IMR-90 (cell line): ENCODE measurements around the gene CRB1. TPM values are rescaled to one million over a fixed set of nuclear protein-coding genes. Genes with fewer than 3 reads are reported as not detected.

Experiments
- ATAC-seq: fragments of 200-7000 bp; cut with Tn5 transposase; 2 replicates; pipeline ENCODE4 v1.9.1; 2020; ENCODE audit warnings: low read depth, mild to moderate bottlenecking, moderate library complexity
- BruUV-seq: library from RNA; stranded (reverse); fragments of 400-500 nt; replicated peaks from 2 replicates; lab custom pipeline; 2021; lab: Mats Ljungman, UMichigan
- CTCF ChIA-PET: fragments of 300-600 bp; formaldehyde crosslinking; extraction: SDS; loops from one replicate; lab custom pipeline; 2021; ENCODE audit warnings: antibody characterized with exemption; lab: Yijun Ruan, JAX
- POLR2A ChIA-PET: fragments of 300-600 bp; sonication (Branson Sonifier 250); formaldehyde crosslinking; loops from one replicate; lab custom pipeline; 2022; ENCODE audit warnings: antibody characterized with exemption; ENCODE audit not compliant: unreplicated experiment; lab: Charles Lee
- DNase-seq: peaks from one replicate; pipeline ENCODE4 v3.0.0; 2013
- H2AFZ ChIP-seq: replicated peaks from 2 replicates; pipeline ENCODE3; 2013; ENCODE audit warnings: low read length, mild to moderate bottlenecking; ENCODE audit not compliant: poor library complexity
- H2AK5ac ChIP-seq: 2 replicates; pipeline ENCODE4 v1.6.1; 2013; ENCODE audit warnings: low read depth, low read length, inconsistent platforms
- H2AK9ac ChIP-seq: replicated peaks from 2 replicates; pipeline ENCODE3; 2013; ENCODE audit warnings: mild to moderate bottlenecking, low read depth, low read length, moderate library complexity; ENCODE audit not compliant: poor library complexity
- H2BK120ac ChIP-seq: 2 replicates; pipeline ENCODE4 v1.6.1; 2013; ENCODE audit warnings: low read depth, low read length, inconsistent platforms
- H2BK15ac ChIP-seq: 3 replicates; pipeline ENCODE4 v1.6.1; 2013; ENCODE audit warnings: low read depth, low read length, inconsistent platforms
- H2BK20ac ChIP-seq: 2 replicates; pipeline ENCODE4 v1.6.1; 2013; ENCODE audit warnings: low read depth, mild to moderate bottlenecking, inconsistent platforms, low read length, moderate library complexity
- H2BK5ac ChIP-seq: 2 replicates; pipeline ENCODE4 v1.6.1; 2013; ENCODE audit warnings: mild to moderate bottlenecking, low read depth, low read length, inconsistent platforms; ENCODE audit not compliant: poor library complexity, severe bottlenecking
- H3K14ac ChIP-seq: replicated peaks from 2 replicates; pipeline ENCODE4 v1.6.1; 2013; ENCODE audit warnings: low read depth, low read length, inconsistent platforms
- H3K18ac ChIP-seq: 2 replicates; pipeline ENCODE4 v1.6.1; 2013; ENCODE audit warnings: low read depth, low read length, control low read depth
- H3K23ac ChIP-seq: 2 replicates; pipeline ENCODE4 v1.6.1; 2013; ENCODE audit warnings: low read depth, low read length, inconsistent platforms
- H3K27ac ChIP-seq: 2 replicates; pipeline ENCODE4 v1.5.1; 2013; ENCODE audit warnings: mild to moderate bottlenecking, control low read depth, low read length; ENCODE audit not compliant: insufficient read depth
- H3K27me3 ChIP-seq: 2 replicates; pipeline ENCODE4 v1.6.1; 2013; ENCODE audit warnings: low read length; ENCODE audit not compliant: control insufficient read depth, insufficient read depth
- H3K36me3 ChIP-seq: 2 replicates; pipeline ENCODE4 v1.6.1; 2013; ENCODE audit warnings: low read length, mixed read lengths; ENCODE audit not compliant: control insufficient read depth, insufficient read depth
- H3K4ac ChIP-seq: 2 replicates; pipeline ENCODE4 v1.6.1; 2013; ENCODE audit warnings: low read depth, low read length, inconsistent platforms
- H3K4me1 ChIP-seq: 2 replicates; pipeline ENCODE4 v1.6.1; 2013; ENCODE audit warnings: low read length, mixed read lengths; ENCODE audit not compliant: control insufficient read depth, insufficient read depth
- H3K4me2 ChIP-seq: 2 replicates; pipeline ENCODE4 v1.6.1; 2013; ENCODE audit warnings: low read depth, mild to moderate bottlenecking, control low read depth, low read length, moderate library complexity
- H3K4me3 ChIP-seq: 2 replicates; pipeline ENCODE4 v1.5.1; 2013; ENCODE audit warnings: low read depth, mild to moderate bottlenecking, control low read depth, low read length, moderate library complexity; ENCODE audit not compliant: insufficient read depth
- H3K56ac ChIP-seq: 2 replicates; pipeline ENCODE4 v1.6.1; 2013; ENCODE audit warnings: low read length, inconsistent platforms; ENCODE audit not compliant: insufficient read depth; ENCODE audit errors: extremely low read depth
- H3K79me1 ChIP-seq, 2 experiments: 2 replicates each; pipeline ENCODE4 v1.6.1; 2013; ENCODE audit warnings: low read length in 2 of 2, inconsistent platforms in 1 of 2, low read depth in 1 of 2
- H3K9ac ChIP-seq: 2 replicates; pipeline ENCODE4 v1.6.1; 2013; ENCODE audit warnings: low read depth, low read length, control low read depth
- H3K9me1 ChIP-seq: 2 replicates; pipeline ENCODE4 v1.6.1; 2013; ENCODE audit warnings: low read length, inconsistent platforms; ENCODE audit not compliant: insufficient read depth
- H3K9me3 ChIP-seq: 2 replicates; pipeline ENCODE4 v1.6.1; 2013; ENCODE audit warnings: low read length; ENCODE audit not compliant: control insufficient read depth, insufficient read depth
- H4K20me1 ChIP-seq: 2 replicates; pipeline ENCODE4 v1.6.1; 2013; ENCODE audit warnings: low read length, inconsistent platforms; ENCODE audit not compliant: insufficient read depth
- H4K5ac ChIP-seq: 2 replicates; pipeline ENCODE4 v1.6.1; 2013; ENCODE audit warnings: mild to moderate bottlenecking, low read depth, low read length, control low read depth
- H4K8ac ChIP-seq, 2 experiments: 2 replicates each; pipeline ENCODE4 v1.6.1; 2013; ENCODE audit warnings: low read depth in 2 of 2, low read length in 2 of 2, control low read depth in 1 of 2, inconsistent platforms in 1 of 2
- H4K91ac ChIP-seq: 2 replicates; pipeline ENCODE4 v1.6.1; 2013; ENCODE audit warnings: low read depth, low read length, inconsistent platforms; ENCODE audit not compliant: insufficient read depth
- BHLHE40 ChIP-seq: fragments of 150-350 bp; IDR thresholded peaks from 2 replicates; pipeline ENCODE4 v1.6.1; 2016; ENCODE audit warnings: mild to moderate bottlenecking, low read depth, low read length
- CEBPB ChIP-seq: IDR thresholded peaks from 2 replicates; pipeline ENCODE4 v1.6.1; 2012; ENCODE audit warnings: low read depth, low read length, improper control_type of control experiment
- CHD1 ChIP-seq: IDR thresholded peaks from 2 replicates; pipeline ENCODE4 v1.6.1; 2012; ENCODE audit warnings: low read depth, low read length, improper control_type of control experiment
- FOS ChIP-seq: fragments of 150-350 bp; IDR thresholded peaks from 2 replicates; pipeline ENCODE4 v1.6.1; 2016; ENCODE audit warnings: low read depth, low read length
- MAFK ChIP-seq: IDR thresholded peaks from 2 replicates; pipeline ENCODE4 v1.6.1; 2012; ENCODE audit warnings: low read depth, low read length, improper control_type of control experiment
- MAZ ChIP-seq: IDR thresholded peaks from 2 replicates; pipeline ENCODE4 v1.6.1; 2012; ENCODE audit warnings: low read depth, mild to moderate bottlenecking, low read length, improper control_type of control experiment, moderate library complexity, borderline replicate concordance
- MXI1 ChIP-seq: IDR thresholded peaks from 2 replicates; pipeline ENCODE4 v1.6.1; 2012; ENCODE audit warnings: low read depth, mild to moderate bottlenecking, low read length, moderate library complexity, borderline replicate concordance
- NFE2L2 ChIP-seq: fragments of 150-350 bp; IDR thresholded peaks from 2 replicates; pipeline ENCODE4 v1.6.1; 2016; ENCODE audit warnings: low read depth, mild to moderate bottlenecking, low read length
- POLR2A ChIP-seq: IDR thresholded peaks from 2 replicates; pipeline ENCODE4 v1.6.1; 2012; ENCODE audit warnings: mild to moderate bottlenecking, low read depth, low read length
- RAD21 ChIP-seq: IDR thresholded peaks from 2 replicates; pipeline ENCODE4 v1.6.1; 2012; ENCODE audit warnings: low read length, improper control_type of control experiment
- RCOR1 ChIP-seq: IDR thresholded peaks from 2 replicates; pipeline ENCODE4 v1.6.1; 2012; ENCODE audit warnings: mild to moderate bottlenecking, low read length, improper control_type of control experiment; ENCODE audit not compliant: insufficient replicate concordance
- RFX5 ChIP-seq: IDR thresholded peaks from 2 replicates; pipeline ENCODE4 v1.8.0; 2012; ENCODE audit warnings: low read depth, mild to moderate bottlenecking, low read length, moderate library complexity
- SMC3 ChIP-seq: fragments of 150-350 bp; IDR thresholded peaks from 2 replicates; pipeline ENCODE4 v1.6.1; 2016; ENCODE audit warnings: low read depth, mild to moderate bottlenecking, antibody characterized with exemption, low read length, moderate library complexity
- WGBS, 2 experiments: methylation state at CpG; one replicate each; pipeline versions ENCODE4 v1.1.5 to v1.1.7; 2013; ENCODE audit warnings: missing lambda C conversion rate in 2 of 2; ENCODE audit not compliant: insufficient read length in 1 of 2; ENCODE audit errors: extremely low coverage in 2 of 2; 5-methylcytosine and 5-hydroxymethylcytosine counted together
- dilution Hi-C: fragments of 300-500 bp; cut with HindIII; formaldehyde crosslinking; loops from one replicate; pipeline ENCODE4 v1.14.3; 2018; ENCODE audit warnings: low sequenced_read_pairs; ENCODE audit not compliant: unreplicated experiment
- in situ Hi-C: fragments of 300-500 bp; cut with MboI; formaldehyde crosslinking; loops from 3 replicates; pipeline ENCODE4 v1.14.3; 2019; ENCODE audit warnings: low sequenced_read_pairs, inconsistent platforms, mixed read lengths
- intact Hi-C: fragments of 100-400 bp; cut with micrococcal nuclease; formaldehyde crosslinking; loops from 2 replicates; pipeline ENCODE4 v1.10.0; 2022
- polyA plus RNA-seq, 3 experiments: library from polyadenylated mRNA; depleted of rRNA; stranded (reverse); fragments of >200 nt; gene quantifications; 2 replicates each; pipeline ENCODE4 v1.2.3, GENCODE V29; 2012; ENCODE audit warnings: low replicate concordance in 1 of 3
- total RNA-seq: library from RNA; depleted of rRNA; stranded (reverse); fragments of >200 nt; gene quantifications from 2 replicates; pipeline ENCODE4 v1.2.3, GENCODE V29; 2012
- TF ChIP-seq, protein P1 (sequence below): conservative IDR thresholded peaks from 2 replicates; pipeline ENCODE4 v1.5.1; 2012; ENCODE audit warnings: mild to moderate bottlenecking, low read depth, low read length, improper control_type of control experiment
- TF ChIP-seq, protein P2 (sequence below): fragments of 150-350 bp; IDR thresholded peaks from 2 replicates; pipeline ENCODE4 v1.6.1; 2017; ENCODE audit warnings: mild to moderate bottlenecking, antibody characterized with exemption, low read length, low read depth
- TF ChIP-seq, protein P3 (sequence below): fragments of 150-350 bp; IDR thresholded peaks from 2 replicates; pipeline ENCODE4 v1.6.1; 2016; ENCODE audit warnings: low read depth, mild to moderate bottlenecking, low read length, moderate library complexity, borderline replicate concordance

The CRB1 gene
- total and polyA plus RNA-seq, 2 of the 4 experiments (the other 2 are of a cell fraction) = not detected

DNA sequence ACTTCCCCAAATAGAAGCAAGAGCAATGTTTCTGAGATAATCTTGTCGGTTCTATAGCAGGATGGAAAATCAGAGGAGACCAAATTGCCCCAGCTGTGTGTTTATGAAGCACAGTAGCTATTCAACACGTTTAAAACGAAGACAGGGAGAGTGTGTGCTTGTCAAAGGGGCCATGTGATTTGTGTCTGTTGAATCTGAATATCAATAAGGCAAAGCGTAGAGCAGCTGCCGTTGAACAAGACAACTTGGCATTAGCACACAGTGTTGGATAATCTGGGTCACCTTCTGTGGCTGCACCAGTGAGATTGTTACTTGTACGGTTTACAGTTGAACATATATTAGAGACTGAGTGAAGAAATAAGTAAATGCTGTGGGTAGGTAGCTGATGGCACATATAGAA, 1.0 kb downstream of the CRB1 start:
- Histone ChIP-seq H3K27ac (no peak overlapping the region), H2BK5ac (no peak overlapping the region), H3K18ac (no peak overlapping the region), H4K20me1 (no peaks in the 10 kb centered on the region), H3K4me3 (no peak overlapping the region), H3K9me1 (no peaks in the 10 kb centered on the region), H2AFZ (no peak overlapping the region), H3K56ac (no peak overlapping the region), H2AK5ac (no peak overlapping the region), H3K36me3 (no peaks in the 10 kb centered on the region), H3K4ac (no peak overlapping the region), H3K4me1 (no peaks in the 10 kb centered on the region), H3K23ac (no peak overlapping the region), H3K9ac (no peak overlapping the region), H3K9me3 (no peaks in the 10 kb centered on the region), H4K91ac (no peak overlapping the region), H2AK9ac (no peak overlapping the region), H2BK15ac (no peak overlapping the region), H4K8ac (no peak overlapping the region), H4K5ac (no peak overlapping the region), H3K27me3 (no peaks in the 10 kb centered on the region), H3K79me1 (no peaks in the 10 kb centered on the region), H2BK120ac (no peak overlapping the region), H3K14ac (no peak overlapping the region), H2BK20ac (no peak overlapping the region), H3K4me2 (no peak overlapping the region)
- ATAC-seq (no peak), DNase-seq (no peak)
- TF ChIP-seq, protein P1, sequence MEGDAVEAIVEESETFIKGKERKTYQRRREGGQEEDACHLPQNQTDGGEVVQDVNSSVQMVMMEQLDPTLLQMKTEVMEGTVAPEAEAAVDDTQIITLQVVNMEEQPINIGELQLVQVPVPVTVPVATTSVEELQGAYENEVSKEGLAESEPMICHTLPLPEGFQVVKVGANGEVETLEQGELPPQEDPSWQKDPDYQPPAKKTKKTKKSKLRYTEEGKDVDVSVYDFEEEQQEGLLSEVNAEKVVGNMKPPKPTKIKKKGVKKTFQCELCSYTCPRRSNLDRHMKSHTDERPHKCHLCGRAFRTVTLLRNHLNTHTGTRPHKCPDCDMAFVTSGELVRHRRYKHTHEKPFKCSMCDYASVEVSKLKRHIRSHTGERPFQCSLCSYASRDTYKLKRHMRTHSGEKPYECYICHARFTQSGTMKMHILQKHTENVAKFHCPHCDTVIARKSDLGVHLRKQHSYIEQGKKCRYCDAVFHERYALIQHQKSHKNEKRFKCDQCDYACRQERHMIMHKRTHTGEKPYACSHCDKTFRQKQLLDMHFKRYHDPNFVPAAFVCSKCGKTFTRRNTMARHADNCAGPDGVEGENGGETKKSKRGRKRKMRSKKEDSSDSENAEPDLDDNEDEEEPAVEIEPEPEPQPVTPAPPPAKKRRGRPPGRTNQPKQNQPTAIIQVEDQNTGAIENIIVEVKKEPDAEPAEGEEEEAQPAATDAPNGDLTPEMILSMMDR = no peak
- TF ChIP-seq POLR2A (no peak), CHD1 (no peak), SMC3 (no peak), MXI1 (no peak), MAZ (no peak), FOS (no peak), MAFK (no peak), CEBPB (no peak), NFE2L2 (no peak), RAD21 (no peak), BHLHE40 (no peak), RCOR1 (no peak), RFX5 (no peak)
- TF ChIP-seq, protein P2, sequence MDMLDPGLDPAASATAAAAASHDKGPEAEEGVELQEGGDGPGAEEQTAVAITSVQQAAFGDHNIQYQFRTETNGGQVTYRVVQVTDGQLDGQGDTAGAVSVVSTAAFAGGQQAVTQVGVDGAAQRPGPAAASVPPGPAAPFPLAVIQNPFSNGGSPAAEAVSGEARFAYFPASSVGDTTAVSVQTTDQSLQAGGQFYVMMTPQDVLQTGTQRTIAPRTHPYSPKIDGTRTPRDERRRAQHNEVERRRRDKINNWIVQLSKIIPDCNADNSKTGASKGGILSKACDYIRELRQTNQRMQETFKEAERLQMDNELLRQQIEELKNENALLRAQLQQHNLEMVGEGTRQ = no peak
- TF ChIP-seq, protein P3, sequence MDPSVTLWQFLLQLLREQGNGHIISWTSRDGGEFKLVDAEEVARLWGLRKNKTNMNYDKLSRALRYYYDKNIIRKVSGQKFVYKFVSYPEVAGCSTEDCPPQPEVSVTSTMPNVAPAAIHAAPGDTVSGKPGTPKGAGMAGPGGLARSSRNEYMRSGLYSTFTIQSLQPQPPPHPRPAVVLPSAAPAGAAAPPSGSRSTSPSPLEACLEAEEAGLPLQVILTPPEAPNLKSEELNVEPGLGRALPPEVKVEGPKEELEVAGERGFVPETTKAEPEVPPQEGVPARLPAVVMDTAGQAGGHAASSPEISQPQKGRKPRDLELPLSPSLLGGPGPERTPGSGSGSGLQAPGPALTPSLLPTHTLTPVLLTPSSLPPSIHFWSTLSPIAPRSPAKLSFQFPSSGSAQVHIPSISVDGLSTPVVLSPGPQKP = no peak
- ChIA-PET POLR2A (no interaction called here), CTCF (no interaction called here)
- intact Hi-C loops (loop anchor here (2.0 kb wide), 1 partner anchor 66 kb away; no protein-coding TSS in a partner anchor), dilution Hi-C loops (no loop called here), in situ Hi-C loops (no loop called here)
- BruUV-seq = no TSS peak
- 0% methylated on average over 2 of the region's 6 CpGs; no CpG with 5 or more reads in 1 of the 2 experiments for WGBS, 2 experiments
